K562 (cell line): ENCODE results near the gene KRT80. TPM values are rescaled to one million over a fixed set of nuclear protein-coding genes. Genes with fewer than 3 reads are reported as not detected.
A peak's percentile ranks its signal among the peaks of the same experiment; 100 is the strongest.

ENCODE experiments used
- ATAC-seq: fragments of 200-7000 bp; cut with Tn5 transposase; 3 replicates; pipeline ENCODE4 v1.9.1; 2020; ENCODE audit warnings: moderate library complexity
- BruUV-seq: library from RNA; stranded (reverse); fragments of 400-500 nt; replicated peaks from 2 replicates; lab custom pipeline; 2021; lab: Mats Ljungman, UMichigan
- CTCF ChIA-PET: fragments of 300-600 bp; formaldehyde crosslinking; extraction: SDS; loops from one replicate; lab custom pipeline; 2021; ENCODE audit warnings: low intra/inter-chr PET ratio; lab: Yijun Ruan, JAX
- POLR2A ChIA-PET: fragments of 300-600, 350-650 bp; sonication (Branson Sonifier 250); formaldehyde crosslinking; extraction: SDS; loops from one replicate; lab custom pipeline; 2021; ENCODE audit warnings: antibody characterized with exemption, inconsistent platforms; lab: Yijun Ruan, JAX
- DNase-seq, 4 experiments: peaks; one replicate each; pipeline versions ENCODE4 v3.0.0 to v3.0.0-alpha.2; 2011 to 2018; ENCODE audit warnings: low spot score in 3 of 4, mixed read lengths in 3 of 4; ENCODE audit errors: extremely low read depth in 1 of 4
- FAIRE-seq: peaks from 2 replicates; lab custom pipeline; 2011; peaks lifted over from hg19 to GRCh38; lab: Jason Lieb, UNC
- H2AFZ ChIP-seq: 2 replicates; pipeline ENCODE4 v1.6.0; 2011; ENCODE audit warnings: low read depth, low read length, control low read depth, inconsistent platforms
- H3K27ac ChIP-seq: fragments of 200-600 bp; 3 replicates; pipeline ENCODE4 v1.8.0; 2011; ENCODE audit warnings: low read depth, mild to moderate bottlenecking, control low read depth, inconsistent platforms, low read length, moderate library complexity, mixed read lengths; ENCODE audit errors: extremely low read depth
- H3K27me3 ChIP-seq, 2 experiments: fragments of 300-600 bp in 1 of 2; 2 replicates in 1 of 2; 3 replicates in 1 of 2; pipeline versions ENCODE4 v1.6.0 to v1.8.0; 2011; ENCODE audit warnings: inconsistent platforms in 2 of 2, low read length in 2 of 2, mild to moderate bottlenecking in 1 of 2, mixed read lengths in 1 of 2, moderate library complexity in 1 of 2; ENCODE audit not compliant: control insufficient read depth in 2 of 2, insufficient read depth in 2 of 2
- H3K36me3 ChIP-seq: fragments of 300-600 bp; 3 replicates; pipeline ENCODE4 v1.8.0; 2011; ENCODE audit warnings: mild to moderate bottlenecking, low read length, inconsistent platforms; ENCODE audit not compliant: control insufficient read depth, insufficient read depth
- H3K4me1 ChIP-seq, 2 experiments: fragments of 200-600 bp in 1 of 2; replicated peaks in 1 of 2; 2 replicates in 1 of 2; 3 replicates in 1 of 2; pipeline versions ENCODE4 v1.5.1 to v1.8.0; 2011; ENCODE audit warnings: inconsistent platforms in 2 of 2, low read length in 2 of 2, mild to moderate bottlenecking in 1 of 2, mixed read lengths in 1 of 2, moderate library complexity in 1 of 2; ENCODE audit not compliant: control insufficient read depth in 2 of 2, insufficient read depth in 2 of 2
- H3K4me2 ChIP-seq: 2 replicates; pipeline ENCODE4 v1.6.1; 2011; ENCODE audit warnings: low read length, control low read depth, inconsistent platforms, mixed read lengths; ENCODE audit not compliant: insufficient read depth
- H3K4me3 ChIP-seq: fragments of 200-600 bp; sonication (generic), shearing (Covaris generic); 2 replicates; pipeline ENCODE4 v1.5.1; 2016; ENCODE audit warnings: control low read depth, inconsistent platforms
- H3K79me2 ChIP-seq: fragments of 200-600 bp; 3 replicates; pipeline ENCODE4 v1.8.0; 2011; ENCODE audit warnings: low read length, inconsistent platforms; ENCODE audit not compliant: control insufficient read depth, insufficient read depth
- H3K9ac ChIP-seq, 2 experiments: 2 replicates each; pipeline versions ENCODE4 v1.6.0 to v1.6.1; 2011; ENCODE audit warnings: low read depth in 2 of 2, low read length in 2 of 2, control low read depth in 1 of 2, inconsistent platforms in 1 of 2, mild to moderate bottlenecking in 1 of 2, mixed read lengths in 1 of 2; ENCODE audit not compliant: insufficient read depth in 1 of 2
- H3K9me1 ChIP-seq: one replicate; pipeline ENCODE4 v1.6.0; 2011; ENCODE audit warnings: inconsistent platforms, mild to moderate bottlenecking, low read length, moderate library complexity; ENCODE audit not compliant: control insufficient read depth, insufficient read depth
- H3K9me3 ChIP-seq: replicated peaks from 2 replicates; pipeline ENCODE4 v1.5.1; 2011; ENCODE audit warnings: low read depth, low read length, inconsistent platforms; ENCODE audit not compliant: control insufficient read depth, insufficient read depth
- H4K20me1 ChIP-seq: replicated peaks from 2 replicates; pipeline ENCODE4 v1.6.1; 2011; ENCODE audit warnings: low read length, inconsistent platforms, mixed read lengths; ENCODE audit not compliant: control insufficient read depth, insufficient read depth
- CTCF ChIP-seq, 3 experiments: IDR thresholded peaks in 2 of 3; conservative IDR thresholded peaks in 1 of 3; 2 replicates each; pipeline ENCODE4 v1.5.1; 2011 to 2012; ENCODE audit warnings: low read length in 3 of 3, mild to moderate bottlenecking in 3 of 3, control low read depth in 2 of 3, improper control_type of control experiment in 1 of 3, inconsistent platforms in 1 of 3, low read depth in 1 of 3, mixed read lengths in 1 of 3, moderate library complexity in 1 of 3; ENCODE audit not compliant: insufficient read depth in 2 of 3
- CTCFL ChIP-seq: IDR thresholded peaks from 2 replicates; pipeline ENCODE4 v1.6.1; 2011; ENCODE audit warnings: borderline replicate concordance, low read depth, mild to moderate bottlenecking, moderate library complexity, low read length; ENCODE audit not compliant: insufficient read depth, poor library complexity, severe bottlenecking
- FOXK2 ChIP-seq, 2 experiments: fragments of 450-650 bp; IDR thresholded peaks in 1 of 2; conservative IDR thresholded peaks in 1 of 2; 2 replicates each; pipeline ENCODE4 v1.6.1; 2016; ENCODE audit warnings: low read depth in 2 of 2, mild to moderate bottlenecking in 1 of 2
- MYC ChIP-seq, 2 experiments: fragments of 250-450 bp in 1 of 2; sonication (Bioruptor Pico) in 1 of 2; IDR thresholded peaks; 2 replicates each; pipeline versions ENCODE4 v1.5.1 to v1.6.1; 2012 to 2021; ENCODE audit warnings: low read depth in 2 of 2, borderline replicate concordance in 1 of 2, improper control_type of control experiment in 1 of 2, low read length in 1 of 2, mild to moderate bottlenecking in 1 of 2, moderate library complexity in 1 of 2
- RAD21 ChIP-seq, 2 experiments: fragments of 250-450 bp in 1 of 2; fragments of 450-650 bp in 1 of 2; sonication (Bioruptor Pico) in 1 of 2; formaldehyde crosslinking in 1 of 2; IDR thresholded peaks in 1 of 2; conservative IDR thresholded peaks in 1 of 2; 2 replicates each; pipeline versions ENCODE4 v1.4.0 to v1.8.0; 2020 to 2022; ENCODE audit warnings: mild to moderate bottlenecking in 2 of 2, moderate library complexity in 1 of 2
- RB1 ChIP-seq: fragments of 450-650 bp; IDR thresholded peaks from 2 replicates; pipeline ENCODE4 v1.6.1; 2017; ENCODE audit warnings: low read depth, mild to moderate bottlenecking
- SMARCA4 ChIP-seq: fragments of 450-650 bp; IDR thresholded peaks from 2 replicates; pipeline ENCODE4 v1.6.1; 2016
- SMC3 ChIP-seq: conservative IDR thresholded peaks from 2 replicates; pipeline ENCODE4 v1.6.1; 2011; ENCODE audit warnings: low read depth, low read length, improper control_type of control experiment; ENCODE audit not compliant: insufficient read depth
- TAF9B ChIP-seq: fragments of 450-650 bp; IDR thresholded peaks from 2 replicates; pipeline ENCODE4 v1.6.1; 2018; ENCODE audit warnings: mild to moderate bottlenecking; ENCODE audit not compliant: partially characterized antibody
- TCF7 ChIP-seq: sonication (generic); IDR thresholded peaks from 2 replicates; pipeline ENCODE4 v1.6.1; 2016; ENCODE audit warnings: antibody characterized with exemption, borderline replicate concordance
- TFAP4 ChIP-seq: sonication (generic); formaldehyde crosslinking; IDR thresholded peaks from 2 replicates; pipeline ENCODE4 v1.8.0; 2022; ENCODE audit warnings: missing genetic modification reagents, mild to moderate bottlenecking, moderate library complexity, borderline replicate concordance
- YBX1 ChIP-seq: fragments of 450-650 bp; IDR thresholded peaks from 2 replicates; pipeline ENCODE4 v1.7.1; 2016; ENCODE audit warnings: mild to moderate bottlenecking
- WGBS: fragments of 100-300 bp; shearing (Covaris generic); methylation state at CpG from one replicate; pipeline ENCODE4 v1.1.6; 2016; ENCODE audit warnings: low coverage, mixed read lengths; ENCODE audit not compliant: insufficient coverage; ENCODE audit errors: missing lambda C conversion rate; 5-methylcytosine and 5-hydroxymethylcytosine counted together
- in situ Hi-C: fragments of 300-500 bp; cut with MboI; formaldehyde crosslinking; loops from 4 replicates; pipeline ENCODE4 v1.15.0; 2018; ENCODE audit warnings: inconsistent platforms, mixed read lengths
- intact Hi-C: fragments of 100-400 bp; cut with micrococcal nuclease; formaldehyde crosslinking; loops from 2 replicates; pipeline ENCODE4 v1.14.2; 2022
- polyA plus RNA-seq, 8 experiments: library from polyadenylated mRNA; depleted of rRNA in 4 of 8; stranded (reverse) in 5 of 8; unstranded in 3 of 8; fragments of >200 nt; fragmentation: Nextera tagmentation in 2 of 8; fragmentation: Illumina TruSeq in 1 of 8; extraction: Ambion mirVana in 2 of 8; extraction: Trizol in 1 of 8; gene quantifications; 2 replicates each; pipeline versions ENCODE4 v1.2.1 to v1.2.3, GENCODE V29; 2011 to 2014; ENCODE audit warnings: inconsistent platforms in 1 of 8, missing spikeins in 1 of 8
- total RNA-seq, 7 experiments: library from RNA; depleted of rRNA in 6 of 7; stranded (reverse); fragments of >200 nt in 6 of 7; fragmentation: Illumina TruSeq in 2 of 7; extraction: Trizol in 2 of 7; gene quantifications; 2 replicates each; pipeline versions ENCODE4 v1.2.1 to v1.2.3, GENCODE V29; 2011 to 2021; ENCODE audit warnings: low replicate concordance in 1 of 7

Gene KRT80
- total and polyA plus RNA-seq, 9 of the 15 experiments (the other 6 are each of a cell fraction or from before 2014, with no cell fraction given) = not detected

- peak; percentile 89 for ATAC-seq
- Histone ChIP-seq H2AFZ (no peak overlapping the region), H3K9me3 (no peaks in the 10 kb centered on the region), H3K36me3 (no peaks in the 10 kb centered on the region), H3K4me1 (no peaks in the 10 kb centered on the region), H3K9me1 (no peaks in the 10 kb centered on the region), H3K4me2 (no peak overlapping the region), H4K20me1 (no peaks in the 10 kb centered on the region), H3K9ac (no peak overlapping the region), H3K27me3 (peaks cover 0 to 4% of the 10 kb centered on the region in 2 experiments; a peak in 1 of 5 replicates), H3K79me2 (no peaks in the 10 kb centered on the region), H3K27ac (no peak overlapping the region), H3K4me3 (no peak overlapping the region)
- POLR2A ChIA-PET = interaction anchor here (1.7 kb wide), 1 partner anchor 10 kb away, joined by 5 read pairs; no protein-coding TSS in a partner anchor
- FAIRE-seq = peak; percentile 66
- in situ Hi-C loops = no loop called here
- peak; percentile 45 to 69 (median 52) for DNase-seq
- TF ChIP-seq RB1 (peak; percentile 44; the same call in 1 of the 2 replicates), RAD21 (CRISPR knock-in tag; conservative IDR thresholded peaks at IDR 0.05 in 1 of 2, IDR thresholded peaks at IDR 0.05 in 1 of 2) (peak in 1 of 2 experiments; percentile 47; a peak in 1 of 4 replicates), FOXK2 (conservative IDR thresholded peaks at IDR 0.05 in 1 of 2, IDR thresholded peaks at IDR 0.05 in 1 of 2; ENCODE audit: low read depth in 2 of 2) (no peak), SMARCA4 (peak; percentile 51; the same call in 1 of the 2 replicates), MYC (IDR thresholded peaks at IDR 0.05; ENCODE audit: low read depth, low read length) (0 out of 2 replicates have a peak, but pooled peaks have one; percentile 15), MYC (CRISPR knock-in tag; IDR thresholded peaks at IDR 0.05; ENCODE audit: borderline replicate concordance, low read depth) (no peak), TCF7 (no peak), CTCF (IDR thresholded peaks at IDR 0.05 in 2 of 3, conservative IDR thresholded peaks at IDR 0.05 in 1 of 3; ENCODE audit: insufficient read depth in 2 of 3, low read depth in 1 of 3, low read length in 3 of 3) (peak; percentile 60 to 84 (median 72)), YBX1 (no peak), TAF9B (no peak), SMC3 (0 out of 2 replicates have a peak, but pooled peaks have one; percentile 22), CTCFL (peak; percentile 57), TFAP4 (peak; percentile 83)
- 2% methylated on average over 8 of the region's 8 CpGs for WGBS
- CTCF ChIA-PET = interaction anchor here (0.5 kb wide), 1 partner anchor 22 kb away, joined by 3 read pairs; no protein-coding TSS in a partner anchor
- intact Hi-C loops = no loop called here
- no TSS peak for BruUV-seq
Observed at GRCh38 chr12:52221912-52222457, 30.2 kb upstream of the KRT80 start.
